ENCODE data around the gene STRN4.

Gene STRN4

DNA sequence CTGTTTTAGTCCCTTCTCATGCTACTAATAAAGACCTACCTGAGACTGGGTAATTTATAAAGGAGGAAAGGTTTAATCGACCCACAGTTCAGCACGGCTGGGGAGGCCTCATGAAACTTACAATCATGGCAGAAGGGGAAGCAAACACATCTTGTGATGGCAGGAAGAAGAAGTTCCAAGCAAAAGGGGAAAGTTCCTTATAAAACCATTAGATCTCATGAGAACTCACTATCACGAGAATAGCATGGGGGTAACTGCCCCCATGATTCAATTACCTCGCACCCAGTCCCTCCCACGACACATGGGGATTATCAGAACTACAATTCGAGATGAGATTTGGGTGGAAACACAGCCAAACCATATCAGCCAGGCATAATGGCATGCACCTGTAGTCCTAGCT lies 13.0 kb upstream of the STRN4 start:
- Histone ChIP-seq H3K36me3 (ENCODE audit: control insufficient read depth in 1 of 2, insufficient read depth in 2 of 2, low read length in 2 of 2) (peaks cover 0 to 4% of the 10 kb centered on the region in 2 donors), H3K9ac (ENCODE audit: low read depth in 1 of 2, low read length in 2 of 2) (no peak overlapping the region), H3K27ac (ENCODE audit: low read depth, low read length) (no peak overlapping the region), H3K9me3 (ENCODE audit: control insufficient read depth in 1 of 2, low read length in 2 of 2) (no peaks in the 10 kb centered on the region), H3K4me3 (ENCODE audit: low read depth in 1 of 2, low read length in 2 of 2) (no peak overlapping the region), H3K4me1 (ENCODE audit: control insufficient read depth in 1 of 2, insufficient read depth in 2 of 2, low read length in 2 of 2) (peaks cover 0 to 2% of the 10 kb centered on the region in 2 donors), H3K27me3 (ENCODE audit: control insufficient read depth in 1 of 2, insufficient read depth in 2 of 2, low read length in 2 of 2) (no peaks in the 10 kb centered on the region)

DNA sequence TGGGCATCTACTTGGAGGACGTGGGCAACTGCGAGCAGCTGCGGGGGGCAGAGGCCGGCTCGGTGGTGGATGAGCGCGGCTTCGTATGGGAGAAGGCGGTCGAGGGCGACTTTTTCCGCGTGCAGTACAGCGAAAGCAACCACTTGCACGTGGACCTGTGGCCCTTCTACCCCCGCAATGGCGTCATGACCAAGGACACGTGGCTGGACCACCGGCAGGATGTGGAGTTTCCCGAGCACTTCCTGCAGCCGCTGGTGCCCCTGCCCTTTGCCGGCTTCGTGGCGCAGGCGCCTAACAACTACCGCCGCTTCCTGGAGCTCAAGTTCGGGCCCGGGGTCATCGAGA lies 10.3 kb upstream of the STRN4 start:
- Histone ChIP-seq H3K27me3 (ENCODE audit: control insufficient read depth in 1 of 2, insufficient read depth in 2 of 2, low read length in 2 of 2) (no peaks in the 10 kb centered on the region), H3K36me3 (ENCODE audit: control insufficient read depth in 1 of 2, insufficient read depth in 2 of 2, low read length in 2 of 2) (peaks cover 0 to 10% of the 10 kb centered on the region in 2 donors)

DNA sequence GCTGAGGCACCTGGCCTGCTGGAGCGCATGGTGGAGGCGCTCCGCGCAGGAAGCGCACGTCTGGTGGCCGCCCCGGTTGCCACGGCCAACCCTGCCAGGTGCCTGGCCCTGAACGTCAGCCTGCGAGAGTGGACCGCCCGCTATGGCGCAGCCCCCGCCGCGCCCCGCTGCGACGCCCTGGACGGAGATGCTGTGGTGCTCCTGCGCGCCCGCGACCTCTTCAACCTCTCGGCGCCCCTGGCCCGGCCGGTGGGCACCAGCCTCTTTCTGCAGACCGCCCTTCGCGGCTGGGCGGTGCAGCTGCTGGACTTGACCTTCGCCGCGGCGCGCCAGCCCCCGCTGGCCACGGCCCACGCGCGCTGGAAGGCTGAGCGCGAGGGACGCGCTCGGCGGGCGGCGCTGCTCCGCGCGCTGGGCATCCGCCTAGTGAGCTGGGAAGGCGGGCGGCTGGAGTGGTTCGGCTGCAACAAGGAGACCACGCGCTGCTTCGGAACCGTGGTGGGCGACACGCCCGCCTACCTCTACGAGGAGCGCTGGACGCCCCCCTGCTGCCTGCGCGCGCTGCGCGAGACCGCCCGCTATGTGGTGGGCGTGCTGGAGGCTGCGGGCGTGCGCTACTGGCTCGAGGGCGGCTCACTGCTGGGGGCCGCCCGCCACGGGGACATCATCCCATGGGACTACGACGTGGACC lies 9.7 kb upstream of the STRN4 start:
- Histone ChIP-seq H3K4me1 (ENCODE audit: control insufficient read depth in 1 of 2, insufficient read depth in 2 of 2, low read length in 2 of 2) (peaks cover 0 to 2% of the 10 kb centered on the region in 2 donors), H3K9ac (ENCODE audit: low read depth in 1 of 2, low read length in 2 of 2) (no peak overlapping the region), H3K4me3 (ENCODE audit: low read depth in 1 of 2, low read length in 2 of 2) (no peak overlapping the region), H3K27me3 (ENCODE audit: control insufficient read depth in 1 of 2, insufficient read depth in 2 of 2, low read length in 2 of 2) (no peaks in the 10 kb centered on the region), H3K9me3 (ENCODE audit: control insufficient read depth in 1 of 2, low read length in 2 of 2) (no peaks in the 10 kb centered on the region), H3K36me3 (ENCODE audit: control insufficient read depth in 1 of 2, insufficient read depth in 2 of 2, low read length in 2 of 2) (peaks cover 0 to 10% of the 10 kb centered on the region in 2 donors), H3K27ac (ENCODE audit: low read depth, low read length) (no peak overlapping the region)

More for the DNA sequence above, 10.3 kb upstream of the STRN4 start:
- no peaks in the 10 kb centered on the region for H3K9me3 ChIP-seq (ENCODE audit: control insufficient read depth in 1 of 2, low read length in 2 of 2)
- peaks cover 0 to 2% of the 10 kb centered on the region in 2 donors for H3K4me1 ChIP-seq (ENCODE audit: control insufficient read depth in 1 of 2, insufficient read depth in 2 of 2, low read length in 2 of 2)
- H3K9ac ChIP-seq (ENCODE audit: low read depth in 1 of 2, low read length in 2 of 2), result no peak overlapping the region
- no peak overlapping the region for H3K4me3 ChIP-seq (ENCODE audit: low read depth in 1 of 2, low read length in 2 of 2)
- no peak overlapping the region for H3K27ac ChIP-seq (ENCODE audit: low read depth, low read length)

DNA sequence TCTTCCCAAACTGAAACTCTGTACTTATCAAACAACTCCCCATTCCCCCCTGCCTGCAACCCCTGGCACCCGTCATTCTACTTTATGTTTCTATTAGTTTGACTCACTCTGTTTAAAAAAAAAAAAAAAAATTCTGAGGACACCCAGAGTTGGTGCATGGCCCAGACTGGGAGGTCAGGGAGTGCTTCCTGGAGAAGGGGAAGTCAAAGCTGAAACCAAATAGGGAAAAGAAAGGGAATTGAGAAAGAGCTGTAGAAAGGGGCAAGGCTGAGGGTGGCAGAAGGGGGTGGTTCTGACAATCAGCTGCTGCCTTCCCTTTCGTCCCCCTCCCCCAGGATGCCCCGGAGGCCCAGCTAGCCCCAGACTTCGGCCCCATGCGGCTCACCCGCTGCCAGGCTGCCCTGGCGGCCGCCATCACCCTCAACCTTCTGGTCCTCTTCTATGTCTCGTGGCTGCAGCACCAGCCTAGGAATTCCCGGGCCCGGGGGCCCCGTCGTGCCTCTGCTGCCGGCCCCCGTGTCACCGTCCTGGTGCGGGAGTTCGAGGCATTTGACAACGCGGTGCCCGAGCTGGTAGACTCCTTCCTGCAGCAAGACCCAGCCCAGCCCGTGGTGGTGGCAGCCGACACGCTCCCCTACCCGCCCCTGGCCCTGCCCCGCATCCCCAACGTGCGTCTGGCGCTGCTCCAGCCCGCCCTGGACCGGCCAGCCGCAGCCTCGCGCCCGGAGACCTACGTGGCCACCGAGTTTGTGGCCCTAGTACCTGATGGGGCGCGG lies 9.0 kb upstream of the STRN4 start:
- Histone ChIP-seq H3K27ac (ENCODE audit: low read depth, low read length) (no peak overlapping the region), H3K4me3 (ENCODE audit: low read depth in 1 of 2, low read length in 2 of 2) (no peak overlapping the region)

DNA sequence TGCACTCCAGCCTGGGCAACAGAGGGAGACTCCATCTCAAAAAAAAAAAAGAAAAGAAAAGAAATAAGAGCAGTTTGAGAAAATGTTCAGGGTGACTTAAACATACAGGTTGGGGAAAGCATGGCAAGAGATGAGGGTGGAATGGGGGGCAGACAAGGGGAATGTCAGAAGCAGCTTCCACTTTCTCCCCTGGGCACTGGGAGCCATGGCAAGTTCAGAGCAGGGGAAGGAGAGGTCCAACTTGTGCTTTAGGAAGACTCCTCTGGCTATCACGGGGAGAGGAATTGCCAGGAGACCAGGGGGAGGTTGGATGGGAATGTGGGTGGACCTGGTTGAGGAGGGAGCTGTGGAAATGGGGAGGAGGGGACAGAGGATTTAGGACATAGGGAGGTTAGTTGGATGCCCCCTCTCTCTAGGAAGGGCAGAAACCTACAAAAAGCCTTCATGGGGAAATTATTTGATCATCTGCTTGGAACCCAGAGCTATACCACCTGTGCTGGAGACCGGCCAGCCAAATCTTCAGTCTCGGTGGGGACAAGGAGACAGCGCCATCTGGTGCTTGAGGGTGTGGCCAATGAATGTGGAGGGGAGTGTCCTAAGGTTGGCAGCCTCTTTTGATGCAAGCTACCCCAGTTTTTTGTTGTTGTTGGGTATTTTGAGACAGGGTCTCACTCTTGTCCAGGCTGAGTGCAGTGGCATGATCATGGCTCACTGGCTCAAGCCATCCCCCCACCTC lies 7.3 kb upstream of the STRN4 start:
- peaks cover 0 to 13% of the 10 kb centered on the region in 2 donors for H3K36me3 ChIP-seq (ENCODE audit: control insufficient read depth in 1 of 2, insufficient read depth in 2 of 2, low read length in 2 of 2)
- no peak overlapping the region for H3K9ac ChIP-seq (ENCODE audit: low read depth in 1 of 2, low read length in 2 of 2)

More for the DNA sequence above, 9.0 kb upstream of the STRN4 start:
- Histone ChIP-seq H3K36me3 (ENCODE audit: control insufficient read depth in 1 of 2, insufficient read depth in 2 of 2, low read length in 2 of 2) (peaks cover 0 to 13% of the 10 kb centered on the region in 2 donors), H3K9ac (ENCODE audit: low read depth in 1 of 2, low read length in 2 of 2) (no peak overlapping the region), H3K9me3 (ENCODE audit: control insufficient read depth in 1 of 2, low read length in 2 of 2) (no peaks in the 10 kb centered on the region), H3K4me1 (ENCODE audit: control insufficient read depth in 1 of 2, insufficient read depth in 2 of 2, low read length in 2 of 2) (peaks cover 0 to 2% of the 10 kb centered on the region in 2 donors), H3K27me3 (ENCODE audit: control insufficient read depth in 1 of 2, insufficient read depth in 2 of 2, low read length in 2 of 2) (no peaks in the 10 kb centered on the region)

DNA sequence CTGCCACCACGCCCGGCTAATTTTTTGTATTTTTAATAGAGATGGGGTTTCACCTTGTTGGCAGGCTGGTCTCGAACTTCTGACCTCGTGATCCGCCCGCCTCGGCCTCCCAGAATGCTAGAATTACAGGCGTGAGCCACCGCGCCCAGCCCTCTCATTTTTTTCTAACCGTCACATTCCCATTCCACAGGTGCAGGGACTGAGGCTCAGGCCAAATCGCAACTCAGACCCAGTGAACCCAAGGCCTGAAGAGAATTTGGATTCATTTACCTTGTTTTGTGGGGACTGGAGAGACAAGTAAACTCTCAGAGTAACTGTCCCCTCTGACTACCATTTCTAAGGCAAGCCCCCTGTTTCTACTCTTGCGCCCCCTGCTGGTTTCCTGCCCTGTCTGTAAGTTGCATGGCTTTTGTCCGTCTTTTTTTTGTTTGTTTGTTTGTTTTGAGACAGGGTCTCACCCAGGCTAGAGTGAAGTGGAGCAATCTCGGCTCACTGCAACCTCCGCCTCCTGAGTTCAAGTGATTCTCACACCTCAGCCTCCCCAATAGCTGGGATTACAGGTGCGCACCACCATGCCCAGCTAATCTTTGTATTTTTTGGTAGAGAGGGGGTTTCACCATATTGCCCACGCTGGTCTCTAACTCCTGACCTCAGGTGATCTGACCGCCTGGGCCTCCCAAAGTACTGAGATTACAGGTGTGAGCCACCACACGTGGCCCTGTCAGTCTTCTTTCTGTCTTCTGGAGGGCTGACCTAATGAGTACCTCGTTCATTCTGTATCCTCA lies 2.3 kb upstream of the STRN4 start:
- Histone ChIP-seq H3K9ac (ENCODE audit: low read depth in 1 of 2, low read length in 2 of 2) (no peak overlapping the region), H3K27me3 (ENCODE audit: control insufficient read depth in 1 of 2, insufficient read depth in 2 of 2, low read length in 2 of 2) (no peaks in the 10 kb centered on the region), H3K36me3 (ENCODE audit: control insufficient read depth in 1 of 2, insufficient read depth in 2 of 2, low read length in 2 of 2) (peaks cover 0 to 8% of the 10 kb centered on the region in 2 donors), H3K27ac (ENCODE audit: low read depth, low read length) (no peak overlapping the region), H3K4me1 (ENCODE audit: control insufficient read depth in 1 of 2, insufficient read depth in 2 of 2, low read length in 2 of 2) (peaks cover 13 to 17% of the 10 kb centered on the region in 2 donors), H3K9me3 (ENCODE audit: control insufficient read depth in 1 of 2, low read length in 2 of 2) (no peaks in the 10 kb centered on the region), H3K4me3 (ENCODE audit: low read depth in 1 of 2, low read length in 2 of 2) (no peak overlapping the region)

More for the DNA sequence above, 7.3 kb upstream of the STRN4 start:
- Histone ChIP-seq H3K9me3 (ENCODE audit: control insufficient read depth in 1 of 2, low read length in 2 of 2) (no peaks in the 10 kb centered on the region), H3K4me3 (ENCODE audit: low read depth in 1 of 2, low read length in 2 of 2) (no peak overlapping the region), H3K27ac (ENCODE audit: low read depth, low read length) (no peak overlapping the region), H3K4me1 (ENCODE audit: control insufficient read depth in 1 of 2, insufficient read depth in 2 of 2, low read length in 2 of 2) (peaks cover 0 to 2% of the 10 kb centered on the region in 2 donors), H3K27me3 (ENCODE audit: control insufficient read depth in 1 of 2, insufficient read depth in 2 of 2, low read length in 2 of 2) (no peaks in the 10 kb centered on the region)

DNA sequence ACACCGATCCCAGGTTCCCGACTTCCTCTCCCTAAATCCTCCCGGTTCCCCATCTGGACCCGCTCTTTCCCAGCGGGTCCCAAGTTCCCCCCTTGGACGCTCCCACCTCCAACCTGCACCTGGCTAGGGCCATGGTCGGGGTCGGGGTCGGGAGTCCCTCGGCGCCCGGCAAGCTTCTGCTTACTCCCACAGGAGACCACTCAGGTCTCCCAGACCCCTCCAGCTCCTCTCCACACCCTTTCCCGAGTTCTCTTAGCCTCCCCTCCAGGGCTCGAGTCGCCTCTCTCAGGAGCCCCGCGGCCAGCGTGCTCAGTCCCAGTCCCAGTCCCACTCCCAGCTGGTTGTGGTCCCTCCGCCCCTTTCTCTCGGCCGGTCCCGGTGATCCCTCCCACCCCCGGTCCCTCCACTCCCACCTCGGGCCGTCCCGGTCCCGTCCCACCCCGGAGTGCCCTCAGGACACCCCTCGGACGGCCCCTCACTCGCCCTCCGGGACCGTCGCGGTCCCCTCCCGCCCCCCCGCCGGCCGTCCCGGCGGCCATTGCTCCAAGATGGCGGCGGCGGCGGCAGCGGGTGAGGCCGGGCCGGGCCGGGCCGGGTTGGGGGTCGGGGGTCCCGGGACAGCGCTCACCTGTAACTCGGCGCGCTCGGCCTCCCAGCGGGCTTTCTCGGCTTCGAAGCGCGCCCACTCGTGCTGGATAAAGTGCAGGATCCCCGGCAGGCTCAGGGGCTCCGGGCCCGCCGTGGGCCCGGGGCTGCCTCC lies 549 bp downstream of the STRN4 start, which contains the start of gene FKRP:
Gene FKRP (plus strand): TSS at position 537 of the 760 bp plus-strand sequence. CDS start 9,394 bp downstream, outside the sequence.
- H3K4me3 ChIP-seq (ENCODE audit: low read depth in 1 of 2, low read length in 2 of 2), result peak within 1 kb of the TSS; percentile 82 to 91
- no peaks in the 10 kb centered on the region for H3K27me3 ChIP-seq (ENCODE audit: control insufficient read depth in 1 of 2, insufficient read depth in 2 of 2, low read length in 2 of 2)
- H3K4me1 ChIP-seq (ENCODE audit: control insufficient read depth in 1 of 2, insufficient read depth in 2 of 2, low read length in 2 of 2), result peaks cover 13 to 22% of the 10 kb centered on the region in 2 donors
- H3K9me3 ChIP-seq (ENCODE audit: control insufficient read depth in 1 of 2, low read length in 2 of 2), result no peaks in the 10 kb centered on the region
- no peak within 1 kb of the TSS for H3K27ac ChIP-seq (ENCODE audit: low read depth, low read length)
- H3K9ac ChIP-seq (ENCODE audit: low read depth in 1 of 2, low read length in 2 of 2), result peak within 1 kb of the TSS; percentile 85 to 96
- H3K36me3 ChIP-seq (ENCODE audit: control insufficient read depth in 1 of 2, insufficient read depth in 2 of 2, low read length in 2 of 2), result peaks cover 0 to 17% of the 10 kb centered on the region in 2 donors

DNA sequence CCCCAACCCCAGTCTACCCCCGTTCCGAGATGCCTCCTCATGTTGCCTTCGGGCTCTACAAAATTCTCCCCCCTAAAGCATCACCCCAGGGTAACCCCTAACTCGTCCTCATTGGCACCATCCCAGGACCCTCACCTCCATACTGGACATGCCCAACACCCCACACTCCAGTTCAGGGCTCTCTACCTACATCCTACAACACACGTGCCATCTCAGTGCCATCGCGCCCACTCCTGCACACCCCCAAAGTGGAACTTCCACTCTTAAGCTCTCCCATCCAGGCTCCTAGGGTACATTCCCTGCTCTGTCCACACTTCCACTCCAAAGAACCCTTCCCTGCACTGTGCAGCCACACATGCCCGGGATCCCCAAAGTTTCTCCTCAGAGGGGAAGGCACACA lies 1.2 kb downstream of the STRN4 start:
- Histone ChIP-seq H3K9me3 (ENCODE audit: control insufficient read depth in 1 of 2, low read length in 2 of 2) (no peaks in the 10 kb centered on the region), H3K36me3 (ENCODE audit: control insufficient read depth in 1 of 2, insufficient read depth in 2 of 2, low read length in 2 of 2) (peaks cover 0 to 20% of the 10 kb centered on the region in 2 donors), H3K4me3 (ENCODE audit: low read depth in 1 of 2, low read length in 2 of 2) (peak overlapping the region; percentile 82 to 91), H3K4me1 (ENCODE audit: control insufficient read depth in 1 of 2, insufficient read depth in 2 of 2, low read length in 2 of 2) (peaks cover 13 to 22% of the 10 kb centered on the region in 2 donors), H3K27ac (ENCODE audit: low read depth, low read length) (no peak overlapping the region), H3K9ac (ENCODE audit: low read depth in 1 of 2, low read length in 2 of 2) (peak overlapping the region; percentile 85 to 96), H3K27me3 (ENCODE audit: control insufficient read depth in 1 of 2, insufficient read depth in 2 of 2, low read length in 2 of 2) (no peaks in the 10 kb centered on the region)

All from duodenal mucosa (tissue), 2 donors.